Effector memory CD8-positive, alpha-beta T cell (primary cell): ENCODE measurements around the gene MMD.

Experiments
- ATAC-seq: fragments of 150-1000 bp; cut with Tn5 transposase; replicated peaks from 2 replicates; pipeline ENCODE4 v1.10.0; 2021; ENCODE audit warnings: mild to moderate bottlenecking, moderate library complexity
- DNase-seq, 3 experiments: peaks; one replicate each; pipeline ENCODE4 v3.0.0; 2021
- H3K27ac Mint-ChIP-seq, 2 donors: one replicate each; pipeline ENCODE4 v1.8.0; 2022; ENCODE audit warnings: mild to moderate bottlenecking in 2 of 2, mixed read lengths in 2 of 2, moderate library complexity in 2 of 2
- H3K27me3 Mint-ChIP-seq, 2 donors: one replicate each; pipeline ENCODE4 v1.8.0; 2022; ENCODE audit warnings: mixed read lengths in 2 of 2
- H3K36me3 Mint-ChIP-seq: one replicate; pipeline ENCODE4 v1.8.0; 2022; ENCODE audit warnings: mild to moderate bottlenecking, moderate library complexity, mixed read lengths; ENCODE audit not compliant: insufficient read depth
- H3K4me1 Mint-ChIP-seq, 2 donors: one replicate each; pipeline ENCODE4 v1.8.0; 2022; ENCODE audit warnings: low read depth in 2 of 2, mixed read lengths in 2 of 2
- H3K4me3 Mint-ChIP-seq, 2 donors: one replicate each; pipeline ENCODE4 v1.8.0; 2022; ENCODE audit warnings: mild to moderate bottlenecking in 2 of 2, mixed read lengths in 2 of 2, moderate library complexity in 2 of 2
- H3K9me3 Mint-ChIP-seq, 2 donors: one replicate each; pipeline ENCODE4 v1.8.0; 2022; ENCODE audit warnings: mixed read lengths in 2 of 2

The MMD gene

GRCh38 chr17:55388842-55389241, 32.8 kb downstream of the MMD start:
- H3K4me1 Mint-ChIP-seq: no peaks in the 10 kb centered on the region
- peaks cover 0 to 8% of the 10 kb centered on the region in 2 donors for H3K27me3 Mint-ChIP-seq
- peaks cover 4% of the 10 kb centered on the region for H3K36me3 Mint-ChIP-seq
- DNase-seq (no peak), ATAC-seq (no peak)
- H3K4me3 Mint-ChIP-seq: no peak overlapping the region
- no peak overlapping the region for H3K27ac Mint-ChIP-seq
- no peaks in the 10 kb centered on the region for H3K9me3 Mint-ChIP-seq

- Mint-ChIP-seq H3K4me3 (no peak overlapping the region), H3K9me3 (no peaks in the 10 kb centered on the region), H3K27ac (no peak overlapping the region), H3K4me1 (no peaks in the 10 kb centered on the region), H3K36me3 (no peaks in the 10 kb centered on the region), H3K27me3 (peaks cover 2 to 11% of the 10 kb centered on the region in 2 donors)
- no peak for DNase-seq
- no peak for ATAC-seq
Measured at GRCh38 chr17:55386796-55387332, 34.8 kb downstream of the MMD start.

- no peak for ATAC-seq
- DNase-seq: no peak
- Mint-ChIP-seq H3K4me3 (no peak overlapping the region), H3K4me1 (no peaks in the 10 kb centered on the region), H3K36me3 (no peaks in the 10 kb centered on the region), H3K9me3 (no peaks in the 10 kb centered on the region), H3K27me3 (peaks cover 8 to 18% of the 10 kb centered on the region in 2 donors), H3K27ac (no peak overlapping the region)
Measured at GRCh38 chr17:55384643-55385232, 36.9 kb downstream of the MMD start.

DNA sequence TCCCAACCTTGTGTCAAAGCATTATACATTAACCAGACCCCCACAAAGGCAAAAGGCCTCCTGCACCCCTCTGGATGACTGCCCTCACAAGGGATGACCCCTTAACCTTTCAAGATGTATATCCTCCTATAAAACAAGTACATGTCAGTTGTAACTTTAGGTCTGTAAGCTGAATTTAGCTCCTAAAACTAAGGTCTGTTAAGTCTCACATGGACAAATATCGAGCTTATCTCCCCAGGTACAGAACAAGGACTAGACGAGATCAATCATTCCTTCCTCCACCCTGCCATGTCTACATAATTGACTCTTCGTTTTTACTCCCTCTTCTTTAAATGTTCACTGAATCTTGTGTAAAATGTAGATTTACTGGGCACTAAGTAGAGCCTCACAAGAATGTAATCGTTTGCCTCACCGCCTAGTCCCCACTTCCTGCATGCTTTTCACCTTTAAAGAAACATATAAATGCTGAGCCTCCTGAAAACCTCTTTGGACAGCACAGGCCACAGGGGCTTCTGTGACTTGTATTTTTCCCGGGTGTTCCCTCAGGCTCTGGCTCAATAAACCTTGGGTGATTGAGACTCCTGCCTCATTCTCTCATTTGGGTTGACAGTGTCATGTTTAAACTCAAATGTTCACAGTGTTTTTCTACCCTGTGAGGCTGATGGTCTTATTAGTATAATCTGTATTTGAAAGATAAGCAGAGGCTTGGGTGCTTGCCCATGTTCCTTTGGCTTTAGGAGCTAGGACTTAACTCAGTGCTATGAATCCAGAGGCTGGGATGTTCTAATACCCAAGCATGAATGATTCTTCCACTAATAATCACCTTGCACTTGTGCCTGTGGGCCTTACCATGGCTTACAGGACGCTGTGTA, 37.6 kb downstream of the MMD start:
- ATAC-seq (no peak), DNase-seq (no peak)
- Mint-ChIP-seq H3K27me3 (peaks cover 8 to 18% of the 10 kb centered on the region in 2 donors), H3K4me3 (no peak overlapping the region), H3K36me3 (no peaks in the 10 kb centered on the region), H3K4me1 (no peaks in the 10 kb centered on the region), H3K27ac (no peak overlapping the region), H3K9me3 (no peaks in the 10 kb centered on the region)

- Mint-ChIP-seq H3K27ac (no peak overlapping the region), H3K4me1 (no peaks in the 10 kb centered on the region), H3K4me3 (no peak overlapping the region), H3K36me3 (no peaks in the 10 kb centered on the region), H3K9me3 (no peaks in the 10 kb centered on the region), H3K27me3 (peaks cover 10 to 18% of the 10 kb centered on the region in 2 donors)
- ATAC-seq (no peak), DNase-seq (no peak)
Measured at GRCh38 chr17:55381017-55381770, 40.4 kb downstream of the MMD start.

DNA sequence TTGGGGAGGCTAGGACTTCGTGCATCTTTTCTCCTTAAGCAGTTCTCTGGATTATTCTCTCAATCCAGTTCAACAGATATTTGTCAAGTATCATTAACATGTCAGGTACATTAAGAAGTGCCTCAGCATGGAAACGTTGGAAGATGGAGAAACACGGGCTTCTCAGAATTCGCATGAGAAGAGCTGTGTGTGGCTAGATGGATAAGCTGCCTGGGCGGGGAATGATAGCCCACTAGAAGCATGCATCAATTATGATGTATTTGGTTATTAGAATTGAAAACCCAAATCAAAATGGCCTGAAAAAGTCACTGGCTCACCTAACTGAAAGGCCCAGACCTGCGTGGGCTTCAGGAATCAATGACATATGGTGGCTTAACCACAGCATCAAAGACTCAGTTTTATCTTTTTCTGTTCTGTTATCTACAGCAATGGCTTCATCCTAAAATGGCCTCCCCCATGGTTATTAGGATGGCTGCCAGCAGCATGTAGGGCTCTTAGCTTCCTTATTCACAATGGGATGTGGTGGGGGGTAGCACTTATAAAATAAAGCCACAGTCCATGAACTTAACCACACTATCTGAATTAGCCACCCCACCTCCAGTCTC, 43.9 kb downstream of the MMD start:
- no peak overlapping the region for H3K27ac Mint-ChIP-seq
- peaks cover 18 to 22% of the 10 kb centered on the region in 2 donors for H3K27me3 Mint-ChIP-seq
- DNase-seq: no peak
- H3K4me1 Mint-ChIP-seq: no peaks in the 10 kb centered on the region
- H3K36me3 Mint-ChIP-seq: peaks cover 3% of the 10 kb centered on the region
- peaks cover 1 to 2% of the 10 kb centered on the region in 2 donors for H3K9me3 Mint-ChIP-seq
- no peak overlapping the region for H3K4me3 Mint-ChIP-seq
- ATAC-seq: no peak

DNA sequence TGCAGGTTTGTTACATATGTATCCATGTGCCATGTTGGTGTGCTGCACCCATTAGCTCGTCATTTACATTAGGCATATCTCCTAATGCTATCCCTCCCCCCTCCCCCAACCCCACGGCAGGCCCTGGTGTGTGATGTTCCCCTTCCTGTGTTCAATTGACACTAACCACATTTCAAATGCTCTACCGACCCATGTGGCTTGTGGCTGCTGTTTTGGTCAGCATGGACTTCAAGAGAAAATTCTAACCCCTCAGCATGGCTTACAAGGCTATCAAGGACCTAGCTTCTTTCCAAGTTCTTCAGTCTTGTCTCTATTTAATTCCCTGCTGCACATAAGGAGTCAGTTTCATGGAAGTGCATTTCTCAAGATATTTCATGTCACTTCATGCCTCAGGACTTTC, 52.9 kb downstream of the MMD start:
- H3K9me3 Mint-ChIP-seq: peaks cover 2 to 11% of the 10 kb centered on the region in 2 donors
- ATAC-seq (no peak), DNase-seq (no peak)
- H3K27ac Mint-ChIP-seq: no peak overlapping the region
- no peak overlapping the region for H3K4me3 Mint-ChIP-seq
- H3K36me3 Mint-ChIP-seq: peaks cover 3% of the 10 kb centered on the region
- H3K4me1 Mint-ChIP-seq: peaks cover 0 to 3% of the 10 kb centered on the region in 2 donors
- peaks cover 22 to 26% of the 10 kb centered on the region in 2 donors for H3K27me3 Mint-ChIP-seq

DNA sequence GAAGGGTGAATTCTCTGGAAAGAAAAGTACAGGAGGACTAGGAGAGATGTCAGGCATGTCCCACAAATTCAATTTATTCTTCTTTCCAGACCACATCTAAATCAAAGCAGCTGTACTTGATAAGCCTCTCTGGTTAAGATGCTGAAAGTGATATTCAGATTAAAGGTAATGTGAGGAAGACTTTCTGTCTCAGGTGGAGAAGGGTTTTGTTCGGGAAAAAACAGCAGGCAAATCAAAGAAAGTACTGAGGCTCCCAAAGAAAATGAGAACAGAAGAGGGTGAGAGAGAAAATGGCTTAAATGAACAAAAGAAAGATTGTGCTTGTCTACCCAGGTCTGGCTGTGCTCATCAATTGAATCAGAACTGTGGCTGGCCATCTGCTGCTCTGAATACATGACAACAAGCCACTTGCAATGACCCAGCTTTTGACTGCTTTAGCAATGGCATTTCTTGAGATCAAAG, 55.6 kb downstream of the MMD start:
- Mint-ChIP-seq H3K27ac (no peak overlapping the region), H3K36me3 (no peaks in the 10 kb centered on the region), H3K9me3 (peaks cover 0 to 3% of the 10 kb centered on the region in 2 donors), H3K4me1 (peaks cover 0 to 3% of the 10 kb centered on the region in 2 donors), H3K27me3 (peaks cover 19 to 28% of the 10 kb centered on the region in 2 donors), H3K4me3 (no peak overlapping the region)
- DNase-seq (no peak), ATAC-seq (no peak)

- no peak overlapping the region for H3K4me3 Mint-ChIP-seq
- no peaks in the 10 kb centered on the region for H3K36me3 Mint-ChIP-seq
- ATAC-seq (no peak), DNase-seq (no peak)
- no peak overlapping the region for H3K27ac Mint-ChIP-seq
- peaks cover 0 to 5% of the 10 kb centered on the region in 2 donors for H3K9me3 Mint-ChIP-seq
- no peaks in the 10 kb centered on the region for H3K4me1 Mint-ChIP-seq
- H3K27me3 Mint-ChIP-seq: peaks cover 17 to 18% of the 10 kb centered on the region in 2 donors
Measured at GRCh38 chr17:55363033-55363432, 58.6 kb downstream of the MMD start.

GRCh38 chr17:55360971-55361370, 60.7 kb downstream of the MMD start:
- Mint-ChIP-seq H3K36me3 (no peaks in the 10 kb centered on the region), H3K27ac (no peak overlapping the region), H3K9me3 (peaks cover 0 to 5% of the 10 kb centered on the region in 2 donors), H3K4me3 (no peak overlapping the region), H3K27me3 (peaks cover 17 to 20% of the 10 kb centered on the region in 2 donors), H3K4me1 (no peaks in the 10 kb centered on the region)
- no peak for ATAC-seq
- DNase-seq: no peak

DNA sequence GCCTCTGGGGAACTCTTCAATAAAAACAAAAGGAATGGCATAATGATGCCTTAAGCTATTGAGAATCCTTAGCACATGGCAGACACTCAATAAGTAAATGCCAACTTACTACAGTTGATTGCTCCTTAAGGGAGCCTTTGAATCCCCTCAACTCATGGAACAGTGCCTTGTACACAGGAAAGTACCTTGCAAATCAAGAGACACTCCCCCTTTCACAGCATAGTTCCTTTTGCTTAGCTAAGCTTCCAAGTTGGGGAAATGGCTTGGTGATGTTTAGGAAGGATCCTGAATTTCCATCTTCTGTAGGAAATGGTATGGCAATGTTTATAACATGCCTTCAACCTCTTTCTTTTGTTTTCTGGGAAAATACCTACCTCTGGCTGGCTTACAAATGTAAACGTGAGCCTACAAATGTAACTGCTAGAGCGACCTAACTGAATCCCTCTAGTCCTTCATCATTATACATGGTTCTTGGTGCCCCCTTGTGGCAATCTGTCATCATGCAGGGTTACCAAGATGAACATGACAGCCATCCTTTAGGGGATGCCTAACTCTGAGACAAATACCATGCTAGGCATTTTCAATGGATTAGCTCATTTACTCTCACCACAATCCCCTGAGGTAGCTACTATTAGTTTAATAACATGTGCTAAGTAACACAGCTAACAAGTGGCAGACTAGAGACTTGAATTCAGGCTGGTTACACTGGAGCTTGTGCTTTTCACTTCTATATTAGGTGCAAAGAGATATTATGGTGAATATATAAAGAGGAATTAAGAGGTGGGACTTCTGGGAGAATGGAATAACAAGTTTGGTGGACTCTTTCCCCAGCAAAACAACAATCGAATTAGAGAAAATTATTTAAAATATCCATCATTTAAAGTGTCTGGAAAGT, 65.0 kb downstream of the MMD start:
- Mint-ChIP-seq H3K9me3 (peaks cover 0 to 5% of the 10 kb centered on the region in 2 donors), H3K4me3 (no peak overlapping the region), H3K4me1 (no peaks in the 10 kb centered on the region), H3K27me3 (peaks cover 6 to 13% of the 10 kb centered on the region in 2 donors), H3K27ac (no peak overlapping the region), H3K36me3 (no peaks in the 10 kb centered on the region)
- peak; percentile 89 for ATAC-seq
- peak; percentile 55 to 61 (median 57) for DNase-seq

- no peak overlapping the region for H3K27ac Mint-ChIP-seq
- no peak overlapping the region for H3K4me3 Mint-ChIP-seq
- DNase-seq: no peak
- no peaks in the 10 kb centered on the region for H3K9me3 Mint-ChIP-seq
- no peaks in the 10 kb centered on the region for H3K4me1 Mint-ChIP-seq
- H3K36me3 Mint-ChIP-seq: no peaks in the 10 kb centered on the region
- no peak for ATAC-seq
- peaks cover 0 to 5% of the 10 kb centered on the region in 2 donors for H3K27me3 Mint-ChIP-seq
Measured at GRCh38 chr17:55354941-55355340, 66.7 kb downstream of the MMD start.
